Right kidney (tissue), 9 donors: ENCODE results near the gene PATL2.
"Not testable (repeated sequence)": the region's sequence is repeated elsewhere in the genome, so short reads cannot be mapped to it uniquely, and the experiment has no call there.

Experiments
- DNase-seq: peaks from one replicate; pipeline ENCODE4 v3.0.0-alpha.2; 2016
- long read RNA-seq, 8 donors: transcript quantifications; one replicate each; lab custom pipeline, GENCODE V29; 2026

Gene PATL2
- long read RNA-seq, donor 1, partial matches to known transcripts, result 0 of 1 reads
- long read RNA-seq, donor 1, other reads (novel, unspliced or antisense), result 0 of 1 reads
- long read RNA-seq, donor 2, partial matches to known transcripts, result 0 of 2 reads
- long read RNA-seq, donor 2, other reads (novel, unspliced or antisense), result 0 of 2 reads
- long read RNA-seq, donor 3, partial matches to known transcripts, result 0 of 1 reads
- long read RNA-seq, donor 3, other reads (novel, unspliced or antisense), result 0 of 1 reads
- long read RNA-seq, donor 4, partial matches to known transcripts, result 0 of 2 reads
- long read RNA-seq, donor 4, other reads (novel, unspliced or antisense), result 0 of 2 reads
- long read RNA-seq, donor 5, partial matches to known transcripts, result 241 of 1,272 reads
- long read RNA-seq, donor 5, other reads (novel, unspliced or antisense), result 1,030 of 1,272 reads
- long read RNA-seq, donor 6, result 0 reads
- long read RNA-seq, donor 7, result 0 reads
- long read RNA-seq, donor 8, partial matches to known transcripts, result 1,145 of 1,242 reads
- long read RNA-seq, donor 8, other reads (novel, unspliced or antisense), result 96 of 1,242 reads

GRCh38 chr15:44711096-44711742 is at the start of gene PATL2, which contains the start of gene B2M:
TSS of gene PATL2 (minus strand) at chr15:44711323. CDS start at chr15:44676490, 34,833 bp downstream.
TSS of gene B2M (plus strand) at chr15:44711517. CDS start at chr15:44711547, 30 bp downstream.
- peak; percentile 98 for DNase-seq

DNA sequence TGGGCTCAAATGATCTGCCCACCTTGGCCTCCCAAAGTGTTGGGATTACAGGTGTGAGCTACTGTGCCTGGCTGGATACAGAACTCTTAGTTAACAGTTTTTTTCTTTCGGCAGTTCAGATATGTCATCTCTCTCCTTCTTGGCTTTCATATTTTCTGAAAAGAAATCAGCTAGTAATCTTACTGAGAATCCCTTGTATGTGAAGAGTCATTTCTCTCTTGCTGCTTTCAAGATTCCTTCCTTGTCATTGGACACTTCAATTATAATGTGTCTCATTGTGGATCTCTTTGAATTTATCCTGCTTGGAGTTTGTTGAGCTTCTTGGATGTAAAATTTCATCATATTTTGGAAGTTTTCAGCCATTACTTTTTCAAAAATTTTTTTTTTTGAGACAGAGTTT is 42.2 kb upstream of the PATL2 start:
- DNase-seq, result no peak

DNA sequence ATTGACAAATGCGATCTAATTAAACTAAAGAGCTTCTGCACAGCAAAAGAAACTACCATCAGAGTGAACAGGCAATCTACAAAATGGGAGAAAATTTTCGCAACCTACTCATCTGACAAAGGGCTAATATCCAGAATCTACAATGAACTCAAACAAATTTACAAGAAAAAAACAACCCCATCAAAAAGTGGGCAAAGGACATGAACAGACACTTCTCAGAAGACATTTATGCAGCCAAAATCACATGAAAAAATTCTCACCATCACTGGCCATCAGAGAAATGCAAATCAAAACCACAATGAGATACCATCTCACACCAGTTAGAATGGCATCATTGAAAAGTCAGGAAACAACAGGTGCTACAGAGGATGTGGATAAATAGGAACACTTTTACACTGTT is 32.3 kb upstream of the PATL2 start:
- not testable (repeated sequence) for DNase-seq

DNA sequence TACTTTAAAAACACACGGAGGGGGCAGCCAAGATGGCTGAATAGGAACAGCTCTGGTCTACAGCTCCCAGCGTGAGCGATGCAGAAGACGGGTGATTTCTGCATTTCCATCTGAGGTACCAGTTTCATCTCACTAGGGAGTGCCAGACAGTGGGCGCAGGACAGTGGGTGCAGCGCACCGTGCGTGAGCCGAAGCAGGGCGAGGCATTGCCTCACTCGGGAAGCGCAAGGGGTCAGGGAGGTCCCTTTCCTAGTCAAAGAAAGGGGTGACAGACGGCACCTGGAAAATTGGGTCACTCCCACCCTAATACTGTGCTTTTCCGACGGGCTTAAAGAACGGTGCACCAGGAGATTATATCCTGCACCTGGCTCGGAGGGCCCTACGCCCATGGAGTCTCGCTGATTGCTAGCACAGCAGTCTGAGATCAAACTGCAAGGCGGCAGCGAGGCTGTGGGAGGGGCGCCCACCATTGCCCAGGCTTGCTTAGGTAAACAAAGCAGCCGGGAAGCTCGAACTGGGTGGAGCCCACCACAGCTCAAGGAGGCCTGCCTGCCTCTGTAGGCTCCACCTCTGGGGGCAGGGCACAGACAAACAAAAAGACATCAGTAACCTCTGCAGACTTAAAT is 28.2 kb upstream of the PATL2 start:
- DNase-seq, result not testable (repeated sequence)

DNA sequence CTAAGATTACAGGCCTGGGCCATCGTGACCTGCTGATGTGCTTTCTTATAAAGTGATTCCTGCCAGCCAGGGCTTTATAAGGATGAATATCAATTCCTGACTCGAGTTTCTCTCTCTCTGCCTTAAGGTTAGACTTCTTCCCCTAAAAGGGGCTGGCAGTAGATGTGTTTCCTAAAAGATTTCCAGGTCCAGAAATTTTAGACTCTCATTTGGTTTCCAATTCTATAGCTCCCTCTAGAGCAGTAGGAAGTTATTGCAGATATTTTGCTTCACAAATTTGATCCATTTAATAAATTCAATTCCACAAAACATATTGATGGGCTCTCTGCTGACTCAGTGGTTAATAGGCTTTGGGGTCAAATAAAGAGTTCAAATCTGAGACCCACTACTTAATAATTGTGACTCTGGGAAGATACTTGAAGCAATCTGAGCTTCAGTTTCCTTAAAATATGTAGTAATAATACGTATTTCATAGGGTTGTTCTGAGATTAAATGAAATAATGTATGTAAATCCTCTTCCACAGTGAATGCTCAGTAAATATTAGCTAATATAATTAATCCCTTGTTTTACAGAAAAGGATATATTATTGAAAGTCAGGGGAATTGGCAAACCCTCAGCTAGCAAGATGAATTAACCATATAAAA is 27.3 kb upstream of the PATL2 start:
- DNase-seq, result no peak

GRCh38 chr15:44736181-44736765 is 25.1 kb upstream of the PATL2 start, which contains the start of gene TRIM69:
TSS of gene TRIM69 (plus strand) at chr15:44736528. CDS start at chr15:44736705, 177 bp downstream.
- DNase-seq, result no peak

DNA sequence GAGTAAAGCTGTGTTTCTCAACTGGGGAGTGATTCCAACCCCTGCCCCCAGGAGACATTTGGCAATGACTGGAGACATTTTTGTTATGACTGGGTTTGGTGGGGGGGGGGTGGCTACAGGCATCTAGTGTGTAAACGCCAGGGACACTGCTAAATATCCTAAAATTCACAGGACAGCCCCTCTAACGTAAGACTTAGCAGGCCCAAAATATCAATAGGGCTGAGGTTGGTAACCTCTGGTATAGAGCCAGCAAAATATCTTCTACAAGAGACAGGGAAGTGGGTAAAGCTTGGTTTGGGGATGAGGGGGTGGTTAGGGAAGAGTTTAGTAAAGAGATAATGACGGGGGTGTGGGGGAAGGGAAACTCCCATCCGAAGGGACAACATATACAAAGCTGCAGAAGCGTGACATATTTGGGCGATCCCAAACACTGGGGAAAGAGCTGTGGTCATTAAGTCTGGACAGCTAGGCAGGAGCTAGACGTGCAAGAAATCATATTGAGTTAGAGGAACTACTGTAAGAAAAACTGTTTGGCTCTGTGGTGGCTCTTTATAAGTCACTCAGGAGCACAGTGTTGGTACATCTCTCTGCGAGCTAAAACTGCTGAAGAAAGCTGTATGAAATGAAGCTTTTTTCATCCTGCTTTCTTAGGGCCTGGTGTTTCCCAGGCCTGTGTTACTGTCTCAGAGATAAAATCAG is 24.5 kb upstream of the PATL2 start:
- no peak for DNase-seq

DNA sequence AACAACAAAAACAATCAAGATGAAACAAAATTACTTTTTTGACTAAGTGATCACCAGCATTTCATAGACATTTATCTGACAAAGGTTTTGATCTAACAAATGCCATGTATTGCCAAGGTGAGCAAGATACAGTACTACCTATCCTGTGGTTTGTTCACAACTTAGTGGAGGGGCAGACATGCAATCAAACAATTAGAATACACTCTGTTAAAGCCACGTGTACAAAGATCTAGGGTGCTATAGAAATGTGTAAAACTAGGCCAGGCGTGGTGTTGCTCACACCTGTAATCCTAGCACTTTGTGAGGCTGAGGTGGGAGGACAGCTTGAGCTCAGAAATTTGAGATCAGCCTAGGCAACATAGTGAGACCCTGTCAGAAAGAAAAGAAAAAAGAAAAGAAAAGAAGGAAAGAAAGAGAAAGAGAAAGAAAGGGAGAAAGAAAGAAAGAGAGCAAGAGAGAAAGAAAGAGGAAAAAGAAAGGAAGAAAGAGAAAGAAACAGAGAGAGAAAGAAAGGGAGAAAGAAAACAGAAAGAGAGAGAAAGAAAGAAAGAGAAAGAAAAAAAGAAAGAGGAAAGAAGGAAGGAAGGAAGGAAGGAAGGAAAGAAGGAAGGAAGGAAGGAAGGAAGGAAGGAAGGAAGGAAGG is 23.8 kb upstream of the PATL2 start:
- DNase-seq, result no peak

DNA sequence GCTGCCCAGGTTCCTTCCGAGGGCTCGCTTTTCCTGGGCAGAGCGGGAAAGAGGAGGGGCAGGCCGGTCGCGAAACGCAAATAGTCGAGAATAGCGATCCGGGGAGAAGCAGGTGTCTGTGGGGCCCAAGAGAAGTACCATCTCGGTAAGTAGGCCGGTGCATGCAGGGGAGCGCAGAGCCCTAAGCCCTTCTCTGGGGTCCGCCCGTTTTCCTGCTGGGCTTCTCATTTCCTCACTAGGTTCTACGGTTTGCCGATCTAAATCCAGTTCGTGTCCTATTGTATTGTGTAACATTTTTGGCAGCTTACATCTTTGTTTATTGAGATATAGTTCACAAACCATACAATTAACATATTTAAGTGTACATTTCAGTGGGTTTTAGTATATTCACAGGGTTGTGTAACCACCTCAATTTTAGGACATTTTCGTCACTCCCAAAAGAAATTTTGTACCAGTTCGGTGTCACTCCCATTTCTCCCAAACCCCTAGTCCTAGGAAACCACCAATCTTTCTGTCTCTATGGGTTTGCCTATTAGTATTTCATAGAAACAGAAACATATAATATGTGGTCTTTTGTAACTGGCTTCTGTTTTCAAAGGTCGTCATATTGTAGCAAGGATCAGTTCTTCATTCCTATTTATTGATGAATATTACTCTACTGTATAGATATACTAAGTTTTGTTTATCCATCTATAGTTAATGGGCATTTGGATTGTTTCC is 18.4 kb upstream of the PATL2 start:
- no peak for DNase-seq

- peak; percentile 94 for DNase-seq
These were observed 17.7 kb upstream of the PATL2 start for GRCh38 chr15:44728576-44729407.

- DNase-seq, result not testable (repeated sequence)
These were observed 17.1 kb upstream of the PATL2 start for GRCh38 chr15:44728232-44728575.

- no peak for DNase-seq
These were observed 16.5 kb upstream of the PATL2 start for GRCh38 chr15:44727485-44728231.

DNA sequence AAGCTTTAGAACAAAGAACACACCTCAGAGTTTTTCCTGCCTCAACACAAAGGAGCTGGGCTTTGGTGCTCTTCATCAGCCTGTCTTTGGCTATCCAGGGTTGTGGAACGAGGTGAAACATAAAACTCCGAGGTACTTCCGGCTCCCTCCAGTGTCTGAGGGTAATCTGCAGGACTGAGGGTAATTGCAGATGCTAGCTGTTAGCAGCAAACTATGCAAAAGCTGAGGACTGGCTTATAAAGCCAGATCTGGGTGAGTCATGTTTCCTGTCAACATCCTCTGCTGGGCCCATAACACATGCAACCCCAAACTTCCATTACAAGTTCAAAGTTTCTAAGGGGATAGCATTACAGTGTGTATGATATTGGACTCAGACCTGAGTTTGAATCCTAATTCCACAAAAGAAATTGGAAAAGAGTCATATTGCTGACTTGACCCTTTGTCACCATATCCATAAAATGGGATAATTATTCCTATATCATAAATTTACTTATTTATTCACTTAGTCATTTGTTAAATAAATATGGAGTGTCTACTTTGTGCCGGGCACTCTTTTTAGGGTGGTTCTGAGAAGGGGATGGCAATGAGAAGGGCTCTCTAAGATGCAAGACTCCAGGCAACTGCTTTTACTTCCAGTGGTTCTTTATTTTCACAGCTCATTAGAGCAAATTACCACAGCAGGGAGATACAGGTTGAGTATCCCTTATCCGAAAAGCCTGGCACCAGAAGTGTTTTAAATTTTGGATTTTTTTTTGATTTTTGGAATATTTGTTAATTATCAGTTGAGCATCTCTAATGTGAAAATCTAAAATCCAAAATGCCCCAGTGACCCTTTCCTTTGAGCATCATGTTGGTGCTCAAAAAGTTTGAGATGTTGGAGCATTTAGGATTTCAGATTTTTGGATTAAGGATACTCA is 15.7 kb upstream of the PATL2 start:
- no peak for DNase-seq

GRCh38 chr15:44726136-44726535 is 15.0 kb upstream of the PATL2 start:
- DNase-seq, result no peak

DNA sequence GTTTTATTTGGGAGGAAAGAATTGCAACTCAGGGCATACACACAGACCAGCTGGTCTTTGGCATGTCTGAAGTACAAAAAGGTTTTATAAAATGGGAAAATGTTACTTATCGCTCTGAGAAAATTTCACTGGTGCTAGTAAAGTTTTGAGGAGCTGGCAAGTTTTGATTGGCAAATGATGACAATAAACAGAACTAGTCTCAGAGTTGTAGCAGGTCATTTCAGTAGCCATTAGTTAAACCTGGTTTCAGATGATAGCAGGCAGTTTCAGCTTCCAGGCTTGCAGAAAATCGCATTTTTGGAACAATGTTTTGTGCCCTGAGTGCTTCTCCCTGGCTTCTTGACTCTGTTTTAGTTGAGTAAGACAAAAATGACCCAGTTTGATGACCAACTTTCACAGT is 10.9 kb upstream of the PATL2 start:
- DNase-seq, result no peak

DNA sequence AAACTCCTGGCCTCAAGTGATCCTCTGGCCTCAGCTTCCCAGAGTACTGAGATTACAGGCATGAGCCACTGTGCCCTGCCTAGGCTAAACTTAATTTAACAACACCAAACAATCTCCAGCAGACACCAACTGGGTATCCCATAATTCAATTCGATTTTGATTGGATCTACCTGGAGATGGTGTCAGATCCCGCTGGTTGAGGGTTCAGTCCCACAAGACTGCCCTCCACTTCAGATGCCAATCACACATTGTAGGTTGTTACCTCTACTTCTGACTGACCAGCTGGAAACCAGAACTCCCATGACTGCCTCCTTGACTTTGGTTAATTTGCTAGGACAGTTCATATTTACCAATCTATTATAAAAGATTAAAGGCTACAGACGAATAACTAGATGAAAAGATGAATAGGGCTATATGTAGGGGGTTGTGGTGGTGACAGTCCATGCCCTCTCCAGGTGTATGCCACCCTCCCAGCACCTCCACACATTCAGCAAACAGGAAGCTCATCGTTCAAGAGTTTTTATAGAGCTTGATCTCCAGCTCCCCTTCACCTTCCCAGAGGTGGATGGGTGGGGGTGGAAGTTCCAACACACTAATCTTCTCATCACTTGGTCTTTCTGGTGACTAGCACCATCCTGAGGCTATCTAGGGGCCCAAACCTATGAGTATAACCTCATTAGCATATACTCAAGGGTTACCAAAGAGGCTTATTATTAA is 9.5 kb upstream of the PATL2 start:
- DNase-seq, result no peak
